HEK293 (cell line): ENCODE measurements around the gene BAIAP2.
A peak's percentile ranks its signal among the peaks of the same experiment; 100 is the strongest.

Experiments
- BCL11A ChIP-seq: fragments of 450-650 bp; formaldehyde crosslinking; IDR thresholded peaks from 2 replicates; pipeline ENCODE4 v1.5.1; 2016; ENCODE audit warnings: low read depth, missing biosample characterization, missing genetic modification characterization
- GLIS1 ChIP-seq: fragments of 450-650 bp; formaldehyde crosslinking; IDR thresholded peaks from 2 replicates; pipeline ENCODE4 v1.5.1; 2016; ENCODE audit warnings: missing biosample characterization, missing genetic modification characterization
- IKZF3 ChIP-seq: fragments of 450-650 bp; IDR thresholded peaks from 2 replicates; pipeline ENCODE4 v1.5.0; 2018; ENCODE audit warnings: missing biosample characterization, mild to moderate bottlenecking, missing genetic modification characterization, moderate library complexity
- KLF1 ChIP-seq: fragments of 450-650 bp; formaldehyde crosslinking; IDR thresholded peaks from 2 replicates; pipeline ENCODE4 v1.5.1; 2016; ENCODE audit warnings: missing biosample characterization, missing genetic modification characterization
- KLF17 ChIP-seq: fragments of 450-650 bp; formaldehyde crosslinking; IDR thresholded peaks from 2 replicates; pipeline ENCODE4 v1.5.1; 2016; ENCODE audit warnings: missing biosample characterization, missing genetic modification characterization
- PRDM10 ChIP-seq: fragments of 450-650 bp; formaldehyde crosslinking; IDR thresholded peaks from 2 replicates; pipeline ENCODE4 v1.5.1; 2016; ENCODE audit warnings: missing biosample characterization, missing genetic modification characterization
- SALL2 ChIP-seq: fragments of 450-650 bp; formaldehyde crosslinking; IDR thresholded peaks from 2 replicates; pipeline ENCODE4 v1.5.0; 2017; ENCODE audit warnings: missing biosample characterization, mild to moderate bottlenecking, missing genetic modification characterization, borderline replicate concordance
- SCRT1 ChIP-seq: fragments of 450-650 bp; formaldehyde crosslinking; IDR thresholded peaks from 2 replicates; pipeline ENCODE4 v1.5.1; 2016; ENCODE audit warnings: missing biosample characterization, missing genetic modification characterization, borderline replicate concordance
- SETDB1 ChIP-seq: IDR thresholded peaks from one replicate; pipeline ENCODE4 v1.6.1; 2017; ENCODE audit warnings: mild to moderate bottlenecking, low read length, moderate library complexity, mixed read lengths; ENCODE audit not compliant: insufficient read length
- SP2 ChIP-seq: fragments of 450-650 bp; formaldehyde crosslinking; IDR thresholded peaks from 2 replicates; pipeline ENCODE4 v1.5.1; 2016; ENCODE audit warnings: missing biosample characterization, missing genetic modification characterization
- ZBTB20 ChIP-seq: fragments of 450-650 bp; formaldehyde crosslinking; IDR thresholded peaks from 2 replicates; pipeline ENCODE4 v1.5.1; 2016; ENCODE audit warnings: missing biosample characterization, missing genetic modification characterization
- ZEB2 ChIP-seq: fragments of 450-650 bp; formaldehyde crosslinking; IDR thresholded peaks from 2 replicates; pipeline ENCODE4 v1.5.1; 2016; ENCODE audit warnings: missing biosample characterization, missing genetic modification characterization
- ZFHX2 ChIP-seq: fragments of 450-650 bp; formaldehyde crosslinking; conservative IDR thresholded peaks from 2 replicates; pipeline ENCODE4 v1.5.1; 2016; ENCODE audit warnings: missing biosample characterization, missing genetic modification characterization
- ZIC2 ChIP-seq: fragments of 450-650 bp; formaldehyde crosslinking; IDR thresholded peaks from 2 replicates; pipeline ENCODE4 v1.5.1; 2016; ENCODE audit warnings: missing biosample characterization, missing genetic modification characterization
- ZNF10 ChIP-seq: fragments of 450-650 bp; formaldehyde crosslinking; IDR thresholded peaks from 2 replicates; pipeline ENCODE4 v1.5.1; 2017; ENCODE audit warnings: missing biosample characterization, missing genetic modification characterization
- ZNF214 ChIP-seq: fragments of 450-650 bp; formaldehyde crosslinking; IDR thresholded peaks from 2 replicates; pipeline ENCODE4 v1.5.1; 2017; ENCODE audit warnings: missing biosample characterization, mild to moderate bottlenecking, missing genetic modification characterization, borderline replicate concordance
- ZNF223 ChIP-seq: fragments of 450-650 bp; formaldehyde crosslinking; IDR thresholded peaks from 2 replicates; pipeline ENCODE4 v1.5.1; 2016; ENCODE audit warnings: missing biosample characterization, missing genetic modification characterization
- ZNF239 ChIP-seq: fragments of 450-650 bp; formaldehyde crosslinking; IDR thresholded peaks from 2 replicates; pipeline ENCODE4 v1.5.1; 2016; ENCODE audit warnings: missing biosample characterization, missing genetic modification characterization
- ZNF324 ChIP-seq: fragments of 450-650 bp; formaldehyde crosslinking; IDR thresholded peaks from 2 replicates; pipeline ENCODE4 v1.5.1; 2016; ENCODE audit warnings: missing biosample characterization, missing genetic modification characterization
- ZNF335 ChIP-seq: fragments of 450-650 bp; formaldehyde crosslinking; conservative IDR thresholded peaks from 2 replicates; pipeline ENCODE4 v1.5.1; 2016; ENCODE audit warnings: missing biosample characterization, missing genetic modification characterization
- ZNF341 ChIP-seq: fragments of 450-650 bp; formaldehyde crosslinking; IDR thresholded peaks from 2 replicates; pipeline ENCODE4; 2016; ENCODE audit warnings: low read depth, missing biosample characterization, missing genetic modification characterization
- ZNF473 ChIP-seq: fragments of 450-650 bp; formaldehyde crosslinking; IDR thresholded peaks from 2 replicates; pipeline ENCODE4 v1.5.1; 2017; ENCODE audit warnings: missing biosample characterization, missing genetic modification characterization
- ZNF530 ChIP-seq: fragments of 450-650 bp; formaldehyde crosslinking; IDR thresholded peaks from 2 replicates; pipeline ENCODE4 v1.5.1; 2016; ENCODE audit warnings: low read depth, missing biosample characterization, missing genetic modification characterization
- ZNF558 ChIP-seq: fragments of 450-650 bp; formaldehyde crosslinking; IDR thresholded peaks from 2 replicates; pipeline ENCODE4 v1.5.1; 2016; ENCODE audit warnings: missing biosample characterization, missing genetic modification characterization
- ZNF600 ChIP-seq: fragments of 450-650 bp; formaldehyde crosslinking; IDR thresholded peaks from 2 replicates; pipeline ENCODE4 v1.5.1; 2016; ENCODE audit warnings: missing biosample characterization, missing genetic modification characterization
- ZNF623 ChIP-seq: fragments of 450-650 bp; formaldehyde crosslinking; IDR thresholded peaks from 2 replicates; pipeline ENCODE4 v1.5.1; 2016; ENCODE audit warnings: missing biosample characterization, missing genetic modification characterization
- ZNF660 ChIP-seq: fragments of 450-650 bp; IDR thresholded peaks from 2 replicates; pipeline ENCODE4 v1.5.1; 2018; ENCODE audit warnings: missing biosample characterization, mild to moderate bottlenecking, missing genetic modification characterization
- ZNF777 ChIP-seq: fragments of 450-650 bp; formaldehyde crosslinking; IDR thresholded peaks from 2 replicates; pipeline ENCODE4 v1.5.1; 2017; ENCODE audit warnings: missing biosample characterization, missing genetic modification characterization, borderline replicate concordance
- ZNF785 ChIP-seq: fragments of 450-650 bp; formaldehyde crosslinking; IDR thresholded peaks from 2 replicates; pipeline ENCODE4 v1.5.1; 2016; ENCODE audit warnings: missing biosample characterization, missing genetic modification characterization
- ZSCAN30 ChIP-seq: fragments of 450-650 bp; IDR thresholded peaks from 2 replicates; pipeline ENCODE4 v1.5.1; 2018; ENCODE audit warnings: missing biosample characterization, mild to moderate bottlenecking, missing genetic modification characterization, moderate library complexity
- ZXDB ChIP-seq: fragments of 450-650 bp; formaldehyde crosslinking; IDR thresholded peaks from 2 replicates; pipeline ENCODE4 v1.5.1; 2016; ENCODE audit warnings: missing biosample characterization, missing genetic modification characterization
- TF ChIP-seq, protein P1 (sequence below): fragments of 450-650 bp; formaldehyde crosslinking; IDR thresholded peaks from 2 replicates; pipeline ENCODE4 v1.5.1; 2017; ENCODE audit warnings: missing biosample characterization, missing genetic modification characterization
- TF ChIP-seq, protein P2 (sequence below): fragments of 450-650 bp; formaldehyde crosslinking; IDR thresholded peaks from 2 replicates; pipeline ENCODE4 v1.5.1; 2017; ENCODE audit warnings: missing biosample characterization, missing genetic modification characterization

The BAIAP2 gene

GRCh38 chr17:81039854-81040758 lies 5.2 kb downstream of the BAIAP2 start (continued):
- TF ChIP-seq, protein P1, sequence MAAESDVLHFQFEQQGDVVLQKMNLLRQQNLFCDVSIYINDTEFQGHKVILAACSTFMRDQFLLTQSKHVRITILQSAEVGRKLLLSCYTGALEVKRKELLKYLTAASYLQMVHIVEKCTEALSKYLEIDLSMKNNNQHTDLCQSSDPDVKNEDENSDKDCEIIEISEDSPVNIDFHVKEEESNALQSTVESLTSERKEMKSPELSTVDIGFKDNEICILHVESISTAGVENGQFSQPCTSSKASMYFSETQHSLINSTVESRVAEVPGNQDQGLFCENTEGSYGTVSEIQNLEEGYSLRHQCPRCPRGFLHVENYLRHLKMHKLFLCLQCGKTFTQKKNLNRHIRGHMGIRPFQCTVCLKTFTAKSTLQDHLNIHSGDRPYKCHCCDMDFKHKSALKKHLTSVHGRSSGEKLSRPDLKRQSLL (tag by site-specific recombination), result no peak
- no peak for TF ChIP-seq ZXDB (tag by site-specific recombination)
- peak; percentile 76 for TF ChIP-seq ZIC2 (tag by site-specific recombination)
- TF ChIP-seq ZNF600, result peak; percentile 91
- TF ChIP-seq SALL2 (tag by site-specific recombination), result no peak
- TF ChIP-seq ZNF324 (tag by site-specific recombination), result no peak
- peak; percentile 58 for TF ChIP-seq ZNF335 (tag by site-specific recombination)
- TF ChIP-seq, protein P2, sequence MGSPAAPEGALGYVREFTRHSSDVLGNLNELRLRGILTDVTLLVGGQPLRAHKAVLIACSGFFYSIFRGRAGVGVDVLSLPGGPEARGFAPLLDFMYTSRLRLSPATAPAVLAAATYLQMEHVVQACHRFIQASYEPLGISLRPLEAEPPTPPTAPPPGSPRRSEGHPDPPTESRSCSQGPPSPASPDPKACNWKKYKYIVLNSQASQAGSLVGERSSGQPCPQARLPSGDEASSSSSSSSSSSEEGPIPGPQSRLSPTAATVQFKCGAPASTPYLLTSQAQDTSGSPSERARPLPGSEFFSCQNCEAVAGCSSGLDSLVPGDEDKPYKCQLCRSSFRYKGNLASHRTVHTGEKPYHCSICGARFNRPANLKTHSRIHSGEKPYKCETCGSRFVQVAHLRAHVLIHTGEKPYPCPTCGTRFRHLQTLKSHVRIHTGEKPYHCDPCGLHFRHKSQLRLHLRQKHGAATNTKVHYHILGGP, result no peak
- no peak for TF ChIP-seq ZNF214
- TF ChIP-seq SCRT1 (tag by site-specific recombination), result no peak
- no peak for TF ChIP-seq BCL11A
- TF ChIP-seq GLIS1 (tag by site-specific recombination), result peak; percentile 98
- no peak for TF ChIP-seq SETDB1
- TF ChIP-seq ZNF623 (tag by site-specific recombination), result no peak
- TF ChIP-seq ZNF10 (tag by site-specific recombination), result no peak
- TF ChIP-seq KLF17, result peak; percentile 33; the same call in 1 of the 2 replicates
- TF ChIP-seq ZNF473 (tag by site-specific recombination), result no peak
- peak; percentile 81 for TF ChIP-seq ZNF223
- 0 out of 2 replicates have a peak, but pooled peaks have one; percentile 20 for TF ChIP-seq ZSCAN30 (tag by site-specific recombination)
- TF ChIP-seq KLF1, result peak; percentile 61
- TF ChIP-seq SP2 (tag by site-specific recombination), result peak; percentile 7; the same call in 1 of the 2 replicates
- TF ChIP-seq ZEB2, result no peak
- no peak for TF ChIP-seq ZNF777 (tag by site-specific recombination)
- TF ChIP-seq ZNF785 (tag by site-specific recombination), result no peak
- TF ChIP-seq IKZF3 (tag by site-specific recombination), result peak; percentile 65
- peak; percentile 48; the same call in 1 of the 2 replicates for TF ChIP-seq ZBTB20 (tag by site-specific recombination)
- TF ChIP-seq ZNF239, result no peak
- TF ChIP-seq ZNF530 (tag by site-specific recombination), result no peak
- TF ChIP-seq ZFHX2 (tag by site-specific recombination), result peak; percentile 92
- peak; percentile 89 for TF ChIP-seq ZNF660
- peak; percentile 21; the same call in 1 of the 2 replicates for TF ChIP-seq PRDM10 (tag by site-specific recombination)
- peak; percentile 70 for TF ChIP-seq ZNF341 (tag by site-specific recombination)
- TF ChIP-seq ZNF558, result no peak
